ENCODE results near the gene CALN1.

CALN1 gene

DNA sequence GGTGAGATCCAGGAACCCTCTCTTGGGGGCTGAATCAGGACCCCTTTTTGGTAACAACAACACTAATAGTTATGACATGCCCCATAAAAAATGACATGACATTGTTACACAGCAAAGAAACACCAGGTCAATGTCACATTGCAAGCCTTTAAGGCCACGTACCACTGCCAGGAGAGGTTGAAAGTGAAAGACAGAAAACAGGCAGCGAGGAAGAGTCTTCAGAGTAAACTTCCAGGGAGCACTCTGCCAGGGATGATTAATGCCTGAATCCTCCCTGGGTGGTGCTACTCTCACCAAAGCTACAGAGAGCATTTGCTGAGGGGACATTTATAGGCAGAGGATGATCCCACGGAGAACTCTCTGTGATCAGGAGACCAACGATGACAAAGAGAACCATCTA, 551.6 kb downstream of the CALN1 start:
- Histone ChIP-seq H2AFZ (ENCODE audit: low read depth, low read length) (no peak overlapping the region), H3K27me3 (ENCODE audit: low read depth, low read length) (no peaks in the 10 kb centered on the region), H3K4me2 (ENCODE audit: low read length) (no peak overlapping the region), H4K20me1 (ENCODE audit: insufficient read depth, low read length) (no peaks in the 10 kb centered on the region), H3K79me2 (ENCODE audit: low read length) (no peaks in the 10 kb centered on the region), H3K9me3 (ENCODE audit: insufficient read depth, low read length) (no peaks in the 10 kb centered on the region), H3K9ac (ENCODE audit: low read length) (no peak overlapping the region), H3K36me3 (replicated peaks; ENCODE audit: low read depth, low read length) (no peaks in the 10 kb centered on the region), H3K4me3 (ENCODE audit: low read length) (no peak overlapping the region), H3K27ac (ENCODE audit: low read length) (no peak overlapping the region), H3K4me1 (ENCODE audit: low read length) (no peaks in the 10 kb centered on the region)
- TF ChIP-seq, protein P1, sequence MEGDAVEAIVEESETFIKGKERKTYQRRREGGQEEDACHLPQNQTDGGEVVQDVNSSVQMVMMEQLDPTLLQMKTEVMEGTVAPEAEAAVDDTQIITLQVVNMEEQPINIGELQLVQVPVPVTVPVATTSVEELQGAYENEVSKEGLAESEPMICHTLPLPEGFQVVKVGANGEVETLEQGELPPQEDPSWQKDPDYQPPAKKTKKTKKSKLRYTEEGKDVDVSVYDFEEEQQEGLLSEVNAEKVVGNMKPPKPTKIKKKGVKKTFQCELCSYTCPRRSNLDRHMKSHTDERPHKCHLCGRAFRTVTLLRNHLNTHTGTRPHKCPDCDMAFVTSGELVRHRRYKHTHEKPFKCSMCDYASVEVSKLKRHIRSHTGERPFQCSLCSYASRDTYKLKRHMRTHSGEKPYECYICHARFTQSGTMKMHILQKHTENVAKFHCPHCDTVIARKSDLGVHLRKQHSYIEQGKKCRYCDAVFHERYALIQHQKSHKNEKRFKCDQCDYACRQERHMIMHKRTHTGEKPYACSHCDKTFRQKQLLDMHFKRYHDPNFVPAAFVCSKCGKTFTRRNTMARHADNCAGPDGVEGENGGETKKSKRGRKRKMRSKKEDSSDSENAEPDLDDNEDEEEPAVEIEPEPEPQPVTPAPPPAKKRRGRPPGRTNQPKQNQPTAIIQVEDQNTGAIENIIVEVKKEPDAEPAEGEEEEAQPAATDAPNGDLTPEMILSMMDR (IDR thresholded peaks at IDR 0.05; ENCODE audit: low read depth, low read length), result no peak
- TF ChIP-seq EZH2phosphoT487 (IDR thresholded peaks at IDR 0.05; ENCODE audit: low read depth), result no peak

DNA sequence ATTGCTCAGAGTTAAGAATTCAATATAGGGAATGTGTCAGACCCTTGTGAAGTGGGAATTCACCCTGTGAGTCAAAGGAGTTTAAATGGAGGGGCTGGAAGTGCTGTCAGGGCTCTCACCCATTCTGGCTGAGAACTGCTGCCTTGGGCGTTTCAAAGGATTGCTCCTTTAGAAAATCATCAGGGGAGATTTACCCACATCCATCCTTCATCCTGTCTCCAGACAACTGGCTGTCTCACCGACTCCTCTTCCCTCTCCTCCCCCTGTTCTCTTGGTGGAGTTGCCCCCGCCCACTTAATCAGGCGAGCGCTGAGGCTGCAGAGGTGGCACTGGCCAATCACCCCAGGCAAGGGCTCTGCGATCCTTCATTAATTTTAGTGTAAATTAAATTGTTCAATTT, 554.8 kb downstream of the CALN1 start:
- TF ChIP-seq EZH2phosphoT487 (IDR thresholded peaks at IDR 0.05; ENCODE audit: low read depth), result no peak
- TF ChIP-seq, protein P1 (IDR thresholded peaks at IDR 0.05; ENCODE audit: low read depth, low read length), result no peak
- no peaks in the 10 kb centered on the region for H3K4me1 ChIP-seq (ENCODE audit: low read length)
- no peak overlapping the region for H2AFZ ChIP-seq (ENCODE audit: low read depth, low read length)
- H3K27ac ChIP-seq (ENCODE audit: low read length), result no peak overlapping the region
- no peaks in the 10 kb centered on the region for H3K79me2 ChIP-seq (ENCODE audit: low read length)
- no peaks in the 10 kb centered on the region for H4K20me1 ChIP-seq (ENCODE audit: insufficient read depth, low read length)
- H3K9ac ChIP-seq (ENCODE audit: low read length), result no peak overlapping the region
- no peaks in the 10 kb centered on the region for H3K9me3 ChIP-seq (ENCODE audit: insufficient read depth, low read length)
- H3K4me3 ChIP-seq (ENCODE audit: low read length), result no peak overlapping the region
- H3K36me3 ChIP-seq (replicated peaks; ENCODE audit: low read depth, low read length), result no peaks in the 10 kb centered on the region
- no peaks in the 10 kb centered on the region for H3K27me3 ChIP-seq (ENCODE audit: low read depth, low read length)
- H3K4me2 ChIP-seq (ENCODE audit: low read length), result no peak overlapping the region

DNA sequence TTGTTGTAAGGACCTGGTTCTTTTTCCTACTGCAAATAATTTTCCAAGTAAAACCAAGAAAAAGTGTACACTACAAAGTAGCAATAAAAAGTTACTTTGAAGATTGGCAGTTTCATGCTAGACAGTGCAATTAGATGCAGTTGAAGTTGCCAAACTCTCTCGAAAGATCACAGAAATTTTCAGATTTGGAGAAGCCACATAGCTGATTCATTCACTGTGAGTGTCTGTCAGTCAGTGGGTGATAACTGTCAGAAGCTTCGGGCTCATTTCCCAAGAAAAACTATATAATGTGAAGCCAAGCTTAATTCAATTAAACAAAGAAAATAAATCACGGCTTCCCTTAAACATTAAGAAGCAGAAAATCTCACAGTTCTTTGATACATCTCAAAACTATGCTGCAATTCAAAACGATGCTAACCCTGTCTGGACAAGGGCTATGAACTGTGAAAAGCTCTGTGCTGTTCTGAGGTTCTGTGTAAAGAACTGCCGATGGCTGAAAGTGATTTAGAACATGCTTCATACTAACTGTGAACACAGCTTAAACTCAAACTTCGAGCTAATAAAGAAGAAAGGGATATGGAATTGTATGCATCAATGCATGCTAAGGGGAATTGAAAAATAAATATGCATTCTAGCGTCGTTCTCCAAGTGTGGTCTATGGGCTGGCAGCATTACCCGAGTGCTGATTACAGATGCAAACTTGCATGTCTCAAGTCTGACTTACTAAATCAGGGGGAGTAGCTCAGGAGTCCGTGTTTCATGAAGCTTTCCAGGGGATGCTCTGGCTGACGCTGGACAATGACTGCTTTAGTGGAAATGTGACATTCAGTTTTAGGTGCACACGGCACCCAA, 557.4 kb downstream of the CALN1 start:
- no peak overlapping the region for H3K4me3 ChIP-seq (ENCODE audit: low read length)
- H3K27me3 ChIP-seq (ENCODE audit: low read depth, low read length), result no peaks in the 10 kb centered on the region
- H3K9ac ChIP-seq (ENCODE audit: low read length), result no peak overlapping the region
- no peak for TF ChIP-seq EZH2phosphoT487 (IDR thresholded peaks at IDR 0.05; ENCODE audit: low read depth)
- TF ChIP-seq, protein P1 (IDR thresholded peaks at IDR 0.05; ENCODE audit: low read depth, low read length), result no peak
- H3K4me1 ChIP-seq (ENCODE audit: low read length), result no peaks in the 10 kb centered on the region
- no peaks in the 10 kb centered on the region for H3K9me3 ChIP-seq (ENCODE audit: insufficient read depth, low read length)
- no peak overlapping the region for H3K27ac ChIP-seq (ENCODE audit: low read length)
- H3K79me2 ChIP-seq (ENCODE audit: low read length), result no peaks in the 10 kb centered on the region
- H2AFZ ChIP-seq (ENCODE audit: low read depth, low read length), result no peak overlapping the region
- no peaks in the 10 kb centered on the region for H4K20me1 ChIP-seq (ENCODE audit: insufficient read depth, low read length)
- no peaks in the 10 kb centered on the region for H3K36me3 ChIP-seq (replicated peaks; ENCODE audit: low read depth, low read length)
- no peak overlapping the region for H3K4me2 ChIP-seq (ENCODE audit: low read length)

DNA sequence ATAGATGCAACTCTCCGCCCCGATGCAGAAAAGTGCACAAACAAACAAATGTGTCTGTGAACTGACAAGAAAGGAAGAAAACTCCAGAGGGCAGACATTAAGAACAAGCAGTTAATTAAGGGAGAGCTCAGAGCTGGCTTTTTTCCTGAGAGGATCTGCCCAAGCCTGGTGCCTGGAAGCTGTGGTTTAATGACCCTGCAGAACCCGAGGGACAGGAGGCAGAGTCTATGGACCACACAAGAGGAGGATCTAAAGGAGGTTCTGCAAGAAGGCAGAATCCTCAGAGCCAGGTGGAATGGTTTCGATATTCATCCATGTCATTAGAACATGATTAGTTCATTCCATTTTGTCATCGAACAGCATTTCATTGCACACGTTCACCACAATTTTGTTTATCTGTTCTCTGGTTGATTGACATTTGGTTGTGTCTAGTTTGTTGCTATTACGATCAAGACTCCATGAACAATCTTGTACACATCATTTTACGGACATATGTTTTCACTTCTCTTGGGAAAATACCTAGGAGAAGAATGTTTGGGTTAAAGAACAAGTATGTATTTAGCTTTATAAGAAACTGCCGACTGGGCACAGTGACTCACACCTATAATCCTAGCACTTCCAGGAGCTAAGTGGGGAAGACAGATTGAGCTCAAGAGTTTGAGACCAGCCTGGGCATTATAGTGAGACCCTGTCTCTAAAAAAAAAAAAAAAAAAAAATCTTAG, 560.2 kb downstream of the CALN1 start:
- Histone ChIP-seq H3K79me2 (ENCODE audit: low read length) (no peaks in the 10 kb centered on the region), H3K36me3 (replicated peaks; ENCODE audit: low read depth, low read length) (no peaks in the 10 kb centered on the region), H3K4me1 (ENCODE audit: low read length) (no peaks in the 10 kb centered on the region), H3K4me2 (ENCODE audit: low read length) (no peak overlapping the region), H3K27me3 (ENCODE audit: low read depth, low read length) (no peaks in the 10 kb centered on the region), H4K20me1 (ENCODE audit: insufficient read depth, low read length) (no peaks in the 10 kb centered on the region), H3K4me3 (ENCODE audit: low read length) (no peak overlapping the region), H3K9ac (ENCODE audit: low read length) (no peak overlapping the region), H2AFZ (ENCODE audit: low read depth, low read length) (no peak overlapping the region), H3K27ac (ENCODE audit: low read length) (no peak overlapping the region), H3K9me3 (ENCODE audit: insufficient read depth, low read length) (no peaks in the 10 kb centered on the region)
- no peak for TF ChIP-seq EZH2phosphoT487 (IDR thresholded peaks at IDR 0.05; ENCODE audit: low read depth)
- TF ChIP-seq, protein P1 (IDR thresholded peaks at IDR 0.05; ENCODE audit: low read depth, low read length), result no peak
